H1 (cell line): ENCODE data around the gene MECP2. TPM values are rescaled to one million over a fixed set of nuclear protein-coding genes. Genes with fewer than 3 reads are reported as not detected.
A peak's percentile ranks its signal among the peaks of the same experiment; 100 is the strongest.

Experiments
- ASH2L ChIP-seq: fragments of 200-600, 300-600 bp; sonication (generic); IDR thresholded peaks from one replicate; pipeline ENCODE4 v1.7.1; 2017; ENCODE audit warnings: low read length
- BACH1 ChIP-seq: IDR thresholded peaks from 2 replicates; pipeline ENCODE4 v1.6.1; 2012; ENCODE audit warnings: low read length, improper control_type of control experiment
- BCL11A ChIP-seq, 2 experiments: IDR thresholded peaks; one replicate each; pipeline ENCODE4 v1.6.1; 2011; ENCODE audit warnings: low read depth in 2 of 2, low read length in 2 of 2, mild to moderate bottlenecking in 2 of 2
- EP300 ChIP-seq, 2 experiments: IDR thresholded peaks; 1 replicate in 1 of 2; 2 replicates in 1 of 2; pipeline ENCODE4 v1.6.1; 2011 to 2012; ENCODE audit warnings: low read depth in 2 of 2, low read length in 2 of 2, mild to moderate bottlenecking in 2 of 2, borderline replicate concordance in 1 of 2, inconsistent platforms in 1 of 2, moderate library complexity in 1 of 2
- GABPA ChIP-seq: IDR thresholded peaks from 2 replicates; pipeline ENCODE4 v1.6.1; 2011; ENCODE audit warnings: mild to moderate bottlenecking, low read length, moderate library complexity, borderline replicate concordance; ENCODE audit not compliant: insufficient read depth
- HDAC6 ChIP-seq: IDR thresholded peaks from one replicate; pipeline ENCODE4 v1.7.1; 2012; ENCODE audit warnings: low read depth, mild to moderate bottlenecking, inconsistent platforms, low read length, moderate library complexity
- NANOG ChIP-seq: IDR thresholded peaks from 2 replicates; pipeline ENCODE4 v1.6.1; 2011; ENCODE audit warnings: low read length, low read depth, mild to moderate bottlenecking, inconsistent platforms; ENCODE audit not compliant: insufficient read depth, poor library complexity, severe bottlenecking
- NRF1 ChIP-seq: IDR thresholded peaks from 2 replicates; pipeline ENCODE4 v1.6.1; 2011; ENCODE audit warnings: mild to moderate bottlenecking, low read depth, low read length, improper control_type of control experiment
- PHF8 ChIP-seq: fragments of 200-600 bp; sonication (generic); conservative IDR thresholded peaks from 2 replicates; pipeline ENCODE4 v1.7.1; 2012; ENCODE audit warnings: low read depth, mild to moderate bottlenecking, inconsistent platforms, low read length, moderate library complexity
- POLR2AphosphoS5 ChIP-seq: IDR thresholded peaks from 2 replicates; pipeline ENCODE4 v1.6.1; 2011; ENCODE audit warnings: low read depth, low read length
- RFX5 ChIP-seq: IDR thresholded peaks from 2 replicates; pipeline ENCODE4 v1.6.1; 2011; ENCODE audit warnings: low read depth, low read length, improper control_type of control experiment, borderline replicate concordance
- RXRA ChIP-seq: IDR thresholded peaks from 2 replicates; pipeline ENCODE4 v1.6.1; 2011; ENCODE audit warnings: low read depth, mild to moderate bottlenecking, low read length, moderate library complexity; ENCODE audit not compliant: insufficient read depth
- SIN3A ChIP-seq, 2 experiments: IDR thresholded peaks in 1 of 2; conservative IDR thresholded peaks in 1 of 2; 2 replicates each; pipeline ENCODE4 v1.6.1; 2011 to 2012; ENCODE audit warnings: low read length in 2 of 2, improper control_type of control experiment in 1 of 2, low read depth in 1 of 2, mild to moderate bottlenecking in 1 of 2
- SIRT6 ChIP-seq: IDR thresholded peaks from one replicate; pipeline ENCODE4 v1.7.1; 2012; ENCODE audit warnings: low read length, inconsistent platforms
- SP1 ChIP-seq: IDR thresholded peaks from 2 replicates; pipeline ENCODE4 v1.6.1; 2011; ENCODE audit warnings: low read depth, low read length
- SP4 ChIP-seq: IDR thresholded peaks from 2 replicates; pipeline ENCODE4 v1.6.1; 2012; ENCODE audit warnings: low read length, inconsistent platforms
- SRF ChIP-seq: IDR thresholded peaks from 2 replicates; pipeline ENCODE4 v1.6.1; 2011; ENCODE audit warnings: mild to moderate bottlenecking, low read depth, low read length, moderate library complexity
- TAF1 ChIP-seq: IDR thresholded peaks from 2 replicates; pipeline ENCODE4 v1.6.1; 2011; ENCODE audit warnings: mild to moderate bottlenecking, low read depth, low read length
- ZNF274 ChIP-seq: IDR thresholded peaks from 2 replicates; pipeline ENCODE4 v1.7.0; 2012; ENCODE audit warnings: low read length, borderline replicate concordance; ENCODE audit errors: extremely low read depth
- polyA plus RNA-seq, 7 experiments: library from polyadenylated mRNA; depleted of rRNA in 3 of 7; stranded (reverse) in 5 of 7; unstranded in 2 of 7; fragments of >200 nt in 5 of 7; fragments of 200-250 nt in 2 of 7; gene quantifications; 1 replicate in 5 of 7; 2 replicates in 1 of 7; 4 replicates in 1 of 7; pipeline versions ENCODE4 v1.2.1 to v1.2.3, GENCODE V29; 2011 to 2013; ENCODE audit warnings: missing spikeins in 2 of 7, mixed read lengths in 2 of 7
- total RNA-seq: library from RNA; stranded (reverse); fragmentation: NEBNext Ultra II Directional; extraction: Animal tissue kit (Norgen Biotek cat#: 25700); gene quantifications from 2 replicates; pipeline ENCODE4 v1.2.1, GENCODE V29; 2021
- TF ChIP-seq, protein P1 (sequence below): IDR thresholded peaks from 2 replicates; pipeline ENCODE4 v1.6.1; 2012; ENCODE audit warnings: low read length, inconsistent platforms
- TF ChIP-seq, protein P2 (sequence below): IDR thresholded peaks from 2 replicates; pipeline ENCODE4 v1.6.1; 2012; ENCODE audit warnings: inconsistent platforms

Gene MECP2
- total and polyA plus RNA-seq, 2 of the 8 experiments (the other 6 are each of a cell fraction or from before 2014, with no cell fraction given) = 5.0 to 32.4 TPM

DNA sequence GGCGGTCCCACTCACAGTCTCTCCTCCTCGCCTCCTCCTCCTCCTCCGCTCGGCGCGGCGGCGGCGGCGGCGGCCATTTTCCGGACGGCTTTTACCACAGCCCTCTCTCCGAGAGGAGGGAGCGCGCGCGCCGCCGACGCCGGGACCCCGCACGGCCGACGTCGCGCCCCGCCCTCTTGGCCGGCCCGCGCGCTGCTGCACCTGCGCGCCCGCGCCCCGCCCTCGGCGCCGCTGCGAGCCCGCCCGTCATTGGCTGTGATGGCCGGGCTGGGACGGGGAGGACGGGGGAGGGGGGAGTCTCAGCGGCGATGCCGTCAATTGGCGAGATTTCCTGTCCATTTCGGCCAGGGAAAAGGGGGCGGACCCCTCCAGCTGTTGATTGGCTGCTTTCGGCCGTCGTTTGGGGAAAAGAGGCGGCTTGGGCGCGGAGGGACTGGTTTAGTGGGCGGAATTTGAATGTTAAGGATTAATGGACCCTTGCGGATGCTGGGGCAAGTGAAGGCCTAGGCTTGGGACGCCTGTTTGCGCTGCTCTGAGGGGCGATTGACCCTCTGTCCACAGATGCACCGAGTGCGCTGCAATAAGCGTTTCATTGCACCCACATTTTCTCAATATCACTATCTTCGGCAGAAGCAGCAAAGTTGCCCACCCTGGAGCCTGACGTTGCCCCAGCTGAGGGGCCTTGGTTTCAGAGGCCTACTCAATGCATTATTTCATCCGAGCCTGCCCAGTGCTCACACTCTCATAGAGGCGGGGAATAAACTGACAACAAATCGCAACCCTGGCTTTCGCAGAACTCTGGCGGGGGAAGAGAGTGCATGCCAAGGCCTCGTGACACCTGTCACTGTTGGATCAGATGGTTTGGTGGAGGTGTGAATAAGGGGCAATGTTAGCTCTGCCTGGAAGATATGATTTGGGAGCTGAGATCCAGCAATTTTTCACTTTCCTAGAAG lies at the start of gene MECP2 (continued):
- TF ChIP-seq EP300 (IDR thresholded peaks at IDR 0.05; ENCODE audit: borderline replicate concordance in 1 of 2, low read depth in 2 of 2, low read length in 2 of 2) = no peak
- TF ChIP-seq NRF1 = peak; percentile 19; the same call in 1 of the 2 replicates
- TF ChIP-seq, protein P1, sequence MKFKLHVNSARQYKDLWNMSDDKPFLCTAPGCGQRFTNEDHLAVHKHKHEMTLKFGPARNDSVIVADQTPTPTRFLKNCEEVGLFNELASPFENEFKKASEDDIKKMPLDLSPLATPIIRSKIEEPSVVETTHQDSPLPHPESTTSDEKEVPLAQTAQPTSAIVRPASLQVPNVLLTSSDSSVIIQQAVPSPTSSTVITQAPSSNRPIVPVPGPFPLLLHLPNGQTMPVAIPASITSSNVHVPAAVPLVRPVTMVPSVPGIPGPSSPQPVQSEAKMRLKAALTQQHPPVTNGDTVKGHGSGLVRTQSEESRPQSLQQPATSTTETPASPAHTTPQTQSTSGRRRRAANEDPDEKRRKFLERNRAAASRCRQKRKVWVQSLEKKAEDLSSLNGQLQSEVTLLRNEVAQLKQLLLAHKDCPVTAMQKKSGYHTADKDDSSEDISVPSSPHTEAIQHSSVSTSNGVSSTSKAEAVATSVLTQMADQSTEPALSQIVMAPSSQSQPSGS = no peak
- no peak for TF ChIP-seq BCL11A (IDR thresholded peaks at IDR 0.05; ENCODE audit: low read depth in 2 of 2, low read length in 2 of 2)
- TF ChIP-seq RXRA = no peak
- TF ChIP-seq GABPA = no peak
- TF ChIP-seq SP4 = 0 out of 2 replicates have a peak, but pooled peaks have one; percentile 55
- no peak for TF ChIP-seq SRF
- TF ChIP-seq ZNF274 = no peak
- peak; percentile 49; the same call in 1 of the 2 replicates for TF ChIP-seq TAF1
- peak; percentile 92 for TF ChIP-seq SP1
- no peak for TF ChIP-seq BACH1
- 0 out of 2 replicates have a peak, but pooled peaks have one; percentile 13 for TF ChIP-seq PHF8
- TF ChIP-seq POLR2AphosphoS5 = no peak
- TF ChIP-seq RFX5 = no peak
- TF ChIP-seq NANOG = no peak
- TF ChIP-seq, protein P2, sequence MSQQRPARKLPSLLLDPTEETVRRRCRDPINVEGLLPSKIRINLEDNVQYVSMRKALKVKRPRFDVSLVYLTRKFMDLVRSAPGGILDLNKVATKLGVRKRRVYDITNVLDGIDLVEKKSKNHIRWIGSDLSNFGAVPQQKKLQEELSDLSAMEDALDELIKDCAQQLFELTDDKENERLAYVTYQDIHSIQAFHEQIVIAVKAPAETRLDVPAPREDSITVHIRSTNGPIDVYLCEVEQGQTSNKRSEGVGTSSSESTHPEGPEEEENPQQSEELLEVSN = peak; percentile 27; the same call in 1 of the 2 replicates
- no peak for TF ChIP-seq HDAC6
- TF ChIP-seq SIN3A (conservative IDR thresholded peaks at IDR 0.05 in 1 of 2, IDR thresholded peaks at IDR 0.05 in 1 of 2; ENCODE audit: low read depth in 1 of 2, low read length in 2 of 2) = no peak
- no peak for TF ChIP-seq ASH2L
- no peak for TF ChIP-seq SIRT6
